ENCODE measurements around the gene NUDT22.

GRCh38 chr11:64204464-64204989 lies 21.5 kb upstream of the NUDT22 start:
- TF ChIP-seq POLR2A (IDR thresholded peaks at IDR 0.05), result no peak
- TF ChIP-seq, protein P1, sequence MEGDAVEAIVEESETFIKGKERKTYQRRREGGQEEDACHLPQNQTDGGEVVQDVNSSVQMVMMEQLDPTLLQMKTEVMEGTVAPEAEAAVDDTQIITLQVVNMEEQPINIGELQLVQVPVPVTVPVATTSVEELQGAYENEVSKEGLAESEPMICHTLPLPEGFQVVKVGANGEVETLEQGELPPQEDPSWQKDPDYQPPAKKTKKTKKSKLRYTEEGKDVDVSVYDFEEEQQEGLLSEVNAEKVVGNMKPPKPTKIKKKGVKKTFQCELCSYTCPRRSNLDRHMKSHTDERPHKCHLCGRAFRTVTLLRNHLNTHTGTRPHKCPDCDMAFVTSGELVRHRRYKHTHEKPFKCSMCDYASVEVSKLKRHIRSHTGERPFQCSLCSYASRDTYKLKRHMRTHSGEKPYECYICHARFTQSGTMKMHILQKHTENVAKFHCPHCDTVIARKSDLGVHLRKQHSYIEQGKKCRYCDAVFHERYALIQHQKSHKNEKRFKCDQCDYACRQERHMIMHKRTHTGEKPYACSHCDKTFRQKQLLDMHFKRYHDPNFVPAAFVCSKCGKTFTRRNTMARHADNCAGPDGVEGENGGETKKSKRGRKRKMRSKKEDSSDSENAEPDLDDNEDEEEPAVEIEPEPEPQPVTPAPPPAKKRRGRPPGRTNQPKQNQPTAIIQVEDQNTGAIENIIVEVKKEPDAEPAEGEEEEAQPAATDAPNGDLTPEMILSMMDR (IDR thresholded peaks at IDR 0.05), result peak in 5 of 7 experiments; percentile 57 to 80 (median 66)
- peak; percentile 52 to 92 (median 68) for TF ChIP-seq POLR2AphosphoS5 (IDR thresholded peaks at IDR 0.05)

Measured in stomach (tissue), 4 donors.